HG02884 (cell line): Measurements from ENCODE around the gene SNAPC2.
A peak's percentile ranks its signal among the peaks of the same experiment; 100 is the strongest.
"Not testable (repeated sequence)": the region's sequence is repeated elsewhere in the genome, so short reads cannot be mapped to it uniquely, and the experiment has no call there.

Source experiments
- ATAC-seq: cut with Tn5 transposase; IDR thresholded peaks from one replicate; pipeline ENCODE4 v1.9.1; 2021; ENCODE audit warnings: mild to moderate bottlenecking, moderate library complexity; ENCODE audit not compliant: unreplicated experiment

SNAPC2 gene

DNA sequence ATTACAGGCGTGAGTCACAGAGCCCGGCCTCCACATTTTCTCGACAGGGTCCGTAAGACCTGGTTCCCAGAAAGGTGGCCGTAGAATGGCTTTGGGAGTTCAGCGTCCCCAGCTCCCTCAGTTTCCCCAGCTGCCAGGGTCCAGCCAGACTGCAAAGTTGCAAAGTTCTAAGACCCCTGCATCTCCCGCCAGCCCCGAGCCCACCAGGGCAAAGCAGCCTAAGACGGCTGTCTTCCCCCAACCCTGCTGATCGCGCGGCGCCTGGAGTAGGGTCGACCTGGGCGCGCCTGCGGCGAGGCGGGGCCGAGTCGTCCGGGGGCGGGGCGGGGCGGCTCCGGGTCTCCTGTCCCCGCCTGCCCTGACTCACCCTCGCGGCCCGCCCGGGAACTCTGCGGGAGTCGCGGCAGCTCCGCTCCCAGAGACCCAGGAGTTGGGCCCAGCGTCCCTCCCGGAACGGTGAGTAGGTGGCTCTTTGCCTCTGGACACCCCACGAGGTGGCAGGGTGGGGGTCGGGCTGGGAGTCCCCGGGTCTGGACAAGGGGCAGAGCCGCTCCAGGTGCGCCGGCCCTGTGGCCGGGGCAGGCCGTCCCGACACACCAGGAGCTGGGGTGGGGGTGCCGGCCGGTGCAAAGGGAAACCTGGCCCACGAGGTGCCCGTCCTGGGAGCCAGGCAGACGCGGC is 31.9 kb upstream of the SNAPC2 start, which contains the start of gene LRRC8E:
TSS of gene LRRC8E (plus strand) at position 366 of the 681 bp plus-strand sequence. CDS start 7,094 bp downstream, outside the sequence.
- ATAC-seq, result no peak

- ATAC-seq, result no peak
Observed at GRCh38 chr19:7888826-7889217, 31.3 kb upstream of the SNAPC2 start.

- ATAC-seq, result not testable (repeated sequence)
Observed at GRCh38 chr19:7893362-7894101, 26.6 kb upstream of the SNAPC2 start.

DNA sequence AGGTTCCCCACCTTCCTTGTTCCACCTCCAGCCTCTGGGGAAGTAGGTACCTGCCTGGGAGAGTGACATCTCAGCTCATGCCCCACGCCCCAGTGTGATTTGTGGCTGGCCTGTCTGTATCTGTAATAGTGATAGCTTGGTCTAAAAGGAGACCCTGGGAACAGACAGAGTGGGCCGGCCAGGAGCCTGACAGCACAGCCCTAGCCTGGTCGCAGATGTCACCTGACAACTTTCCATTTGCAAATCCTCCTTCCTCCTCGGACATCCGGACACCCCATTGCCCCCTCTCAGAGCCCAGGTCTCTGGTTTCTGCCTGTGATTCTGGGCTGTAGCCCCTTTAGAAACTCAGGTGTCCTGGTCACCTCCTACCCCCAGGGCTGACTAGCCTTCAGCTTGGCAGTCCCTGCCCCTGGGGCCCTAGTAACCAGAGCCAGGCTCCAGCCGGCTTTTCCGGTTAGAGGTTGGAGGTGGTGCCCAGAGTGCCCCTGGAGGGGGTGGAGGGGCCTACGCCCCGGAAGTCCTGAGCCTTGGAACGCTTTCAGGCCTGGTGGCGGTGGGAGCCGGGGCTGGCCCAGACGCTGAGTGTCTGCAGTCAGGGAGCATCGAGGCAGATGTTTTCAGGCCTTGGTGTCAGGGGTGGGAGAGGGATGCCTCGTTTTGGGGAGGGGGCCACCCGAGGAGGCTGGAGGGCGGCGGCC is 25.4 kb upstream of the SNAPC2 start:
- no peak for ATAC-seq

- no peak for ATAC-seq
Observed at GRCh38 chr19:7895565-7895964, 24.6 kb upstream of the SNAPC2 start.

GRCh38 chr19:7897292-7897691 is 22.8 kb upstream of the SNAPC2 start:
- no peak for ATAC-seq

GRCh38 chr19:7898967-7899366 is 21.2 kb upstream of the SNAPC2 start:
- no peak for ATAC-seq

DNA sequence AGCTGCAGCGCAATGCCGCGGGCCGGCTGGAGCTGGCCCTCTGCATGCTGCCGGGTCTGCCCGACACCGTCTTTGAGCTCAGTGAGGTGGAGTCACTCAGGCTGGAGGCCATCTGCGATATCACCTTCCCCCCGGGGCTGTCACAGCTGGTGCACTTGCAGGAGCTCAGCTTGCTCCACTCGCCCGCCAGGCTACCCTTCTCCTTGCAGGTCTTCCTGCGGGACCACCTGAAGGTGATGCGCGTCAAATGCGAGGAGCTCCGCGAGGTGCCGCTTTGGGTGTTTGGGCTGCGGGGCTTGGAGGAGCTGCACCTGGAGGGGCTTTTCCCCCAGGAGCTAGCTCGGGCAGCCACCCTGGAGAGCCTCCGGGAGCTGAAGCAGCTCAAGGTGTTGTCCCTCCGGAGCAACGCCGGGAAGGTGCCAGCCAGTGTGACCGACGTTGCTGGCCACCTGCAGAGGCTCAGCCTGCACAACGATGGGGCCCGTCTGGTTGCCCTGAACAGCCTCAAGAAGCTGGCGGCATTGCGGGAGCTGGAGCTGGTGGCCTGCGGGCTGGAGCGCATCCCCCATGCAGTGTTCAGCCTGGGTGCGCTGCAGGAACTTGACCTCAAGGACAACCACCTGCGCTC is 20.3 kb upstream of the SNAPC2 start:
- ATAC-seq, result no peak

DNA sequence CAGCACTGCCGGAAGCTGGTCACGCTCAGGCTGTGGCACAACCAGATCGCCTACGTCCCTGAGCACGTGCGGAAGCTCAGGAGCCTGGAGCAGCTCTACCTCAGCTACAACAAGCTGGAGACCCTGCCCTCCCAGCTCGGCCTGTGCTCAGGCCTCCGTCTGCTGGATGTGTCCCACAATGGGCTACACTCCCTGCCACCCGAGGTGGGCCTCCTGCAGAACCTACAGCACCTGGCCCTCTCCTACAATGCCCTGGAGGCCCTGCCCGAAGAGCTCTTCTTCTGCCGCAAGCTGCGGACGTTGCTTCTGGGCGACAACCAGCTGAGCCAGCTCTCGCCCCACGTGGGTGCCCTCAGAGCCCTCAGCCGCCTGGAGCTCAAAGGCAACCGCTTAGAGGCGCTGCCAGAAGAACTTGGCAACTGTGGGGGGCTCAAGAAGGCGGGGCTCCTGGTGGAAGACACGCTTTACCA is 19.7 kb upstream of the SNAPC2 start:
- ATAC-seq, result no peak

DNA sequence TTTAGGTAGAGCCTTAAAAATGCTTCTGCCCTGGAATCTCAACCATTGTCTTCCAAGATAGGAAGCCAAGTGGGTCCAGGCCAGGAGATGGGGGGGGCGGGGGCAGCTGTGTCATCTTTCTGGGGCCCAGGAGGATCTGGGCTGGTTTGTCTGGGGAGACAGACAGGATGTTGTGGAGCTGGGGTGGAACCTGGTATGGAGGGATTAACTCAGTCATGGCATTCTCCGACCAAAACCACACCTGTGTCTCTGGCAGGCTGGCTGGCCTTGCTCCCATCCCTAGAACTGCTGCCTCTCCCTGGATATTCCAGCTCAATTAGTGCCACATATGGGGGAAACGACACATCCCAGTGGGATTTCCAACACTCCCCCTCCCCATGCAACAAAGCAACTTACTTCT is 19.2 kb upstream of the SNAPC2 start:
- no peak for ATAC-seq

DNA sequence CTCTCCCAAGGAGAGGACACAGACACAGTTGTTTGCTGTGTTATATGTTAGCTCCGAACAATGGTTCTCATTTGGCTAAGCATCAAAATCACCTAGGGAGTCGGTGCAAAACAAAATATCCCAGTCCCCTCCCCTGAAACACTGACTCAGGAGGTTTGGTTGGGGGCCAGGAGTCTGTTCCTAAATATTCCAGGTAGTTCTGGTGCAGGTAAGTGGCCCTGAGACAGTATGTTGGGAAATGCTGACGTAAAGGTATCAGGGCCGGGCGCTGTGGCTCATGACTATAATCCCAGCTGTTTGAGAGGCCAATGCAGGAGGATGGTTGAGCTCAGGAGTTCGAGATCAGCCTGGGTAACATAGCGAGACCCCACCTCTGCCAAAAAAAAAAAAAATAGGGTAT is 18.8 kb upstream of the SNAPC2 start:
- no peak for ATAC-seq

GRCh38 chr19:7902796-7903243 is 17.3 kb upstream of the SNAPC2 start:
- no peak for ATAC-seq

DNA sequence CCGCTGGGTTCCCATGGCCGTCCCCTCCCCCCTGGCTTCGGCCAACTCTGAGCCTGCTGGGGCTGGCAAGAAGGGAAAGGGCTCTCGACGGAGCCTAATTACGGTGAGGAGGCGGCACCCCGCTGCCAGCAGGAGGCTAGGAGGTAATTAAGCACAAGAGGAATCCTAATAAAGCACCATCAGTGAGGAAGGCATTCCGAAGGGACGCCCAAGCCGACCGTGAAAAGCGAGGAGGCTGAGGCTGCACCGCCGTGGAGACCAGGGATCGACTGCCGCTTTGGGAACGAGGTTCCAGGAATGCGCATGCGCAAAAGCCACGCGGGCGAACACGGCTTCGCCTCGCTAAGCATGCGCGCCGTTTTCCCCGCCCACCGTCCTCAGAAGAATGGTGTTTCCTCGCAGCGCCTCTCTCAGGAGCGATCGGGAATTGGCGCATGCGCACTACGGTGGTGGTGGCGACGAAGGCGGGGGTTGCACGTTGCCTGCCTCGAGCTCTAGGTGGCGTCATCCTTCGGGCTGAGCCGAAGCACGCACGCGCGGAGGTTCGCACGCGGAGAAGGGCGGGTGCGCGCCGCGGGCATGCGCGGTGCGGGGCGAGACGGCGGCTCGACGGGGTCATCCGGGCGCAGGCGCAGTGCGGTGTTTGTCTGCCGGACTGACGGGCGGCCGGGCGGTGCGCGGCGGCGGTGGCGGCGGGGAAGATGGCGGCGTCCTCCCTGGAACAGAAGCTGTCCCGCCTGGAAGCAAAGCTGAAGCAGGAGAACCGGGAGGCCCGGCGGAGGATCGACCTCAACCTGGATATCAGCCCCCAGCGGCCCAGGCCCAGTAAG is 16.7 kb upstream of the SNAPC2 start, which contains the start of gene MAP2K7:
TSS of gene MAP2K7 (plus strand) at position 634 of the 830 bp plus-strand sequence. CDS start at position 702, 68 bp downstream.
- peak; percentile 79 for ATAC-seq

DNA sequence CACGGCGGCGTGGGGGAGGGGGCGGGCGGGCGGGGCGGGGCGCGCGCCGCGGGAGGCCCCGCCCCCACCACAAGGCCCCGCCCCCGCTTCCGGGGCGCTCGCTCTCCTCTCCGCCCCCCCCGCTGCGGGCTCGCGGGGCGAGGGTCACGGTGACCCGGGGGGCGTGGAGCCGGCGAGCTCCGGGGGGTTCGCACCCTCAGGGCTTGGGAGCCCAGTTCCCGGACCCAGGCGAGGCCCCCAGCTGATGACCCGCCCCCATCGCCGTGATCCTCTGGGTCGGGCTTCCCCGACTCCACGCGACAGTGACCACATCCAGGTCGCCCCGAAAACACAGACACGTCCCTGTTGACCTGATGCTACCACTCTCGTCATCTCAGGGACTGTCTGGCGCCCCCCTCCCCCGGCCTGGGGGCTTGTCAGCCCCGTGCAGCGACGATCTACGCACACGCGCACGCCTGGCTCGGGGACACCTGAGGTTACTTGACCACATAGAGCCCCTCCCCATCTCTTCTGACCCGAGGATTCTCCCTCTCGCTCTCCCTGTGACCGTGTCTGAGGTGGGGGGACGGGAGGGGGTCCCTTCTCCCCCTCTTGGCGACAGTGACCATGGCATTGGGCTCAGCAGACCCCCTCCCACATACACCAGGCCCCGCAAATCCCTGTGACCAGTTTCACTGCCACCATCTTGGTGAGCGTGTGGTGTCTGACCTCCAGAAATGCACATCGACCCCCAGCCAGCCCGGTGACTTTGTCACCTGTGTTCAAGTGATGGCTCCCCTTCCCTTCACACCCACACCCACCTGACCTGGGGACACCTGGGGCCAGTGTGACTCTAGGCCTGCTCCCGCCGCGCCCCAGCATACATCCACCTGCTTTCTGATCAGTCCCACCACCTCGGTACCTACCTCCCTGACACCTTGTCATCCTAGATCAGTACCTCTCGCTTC is 15.8 kb upstream of the SNAPC2 start:
- ATAC-seq, result peak; percentile 9

DNA sequence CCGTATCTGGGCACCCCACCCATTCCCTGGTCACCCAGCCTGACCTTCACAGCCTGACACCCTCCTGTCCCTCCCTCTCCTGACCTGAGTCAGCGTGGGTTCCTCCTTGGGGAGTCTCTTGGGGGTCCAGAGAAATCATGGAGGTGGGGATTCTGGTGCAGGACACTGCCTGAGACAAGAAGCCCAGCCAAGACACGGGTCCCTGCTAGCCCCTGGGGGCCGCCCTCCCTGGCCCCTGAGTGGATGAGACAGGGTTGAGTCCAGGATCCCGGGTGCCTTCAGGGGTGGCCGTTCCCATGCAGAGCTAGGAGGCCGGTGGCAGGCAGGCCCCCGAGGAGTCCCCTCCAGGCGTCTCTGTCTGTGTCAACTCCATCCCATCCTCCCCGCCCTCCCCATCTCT is 14.9 kb upstream of the SNAPC2 start:
- no peak for ATAC-seq

DNA sequence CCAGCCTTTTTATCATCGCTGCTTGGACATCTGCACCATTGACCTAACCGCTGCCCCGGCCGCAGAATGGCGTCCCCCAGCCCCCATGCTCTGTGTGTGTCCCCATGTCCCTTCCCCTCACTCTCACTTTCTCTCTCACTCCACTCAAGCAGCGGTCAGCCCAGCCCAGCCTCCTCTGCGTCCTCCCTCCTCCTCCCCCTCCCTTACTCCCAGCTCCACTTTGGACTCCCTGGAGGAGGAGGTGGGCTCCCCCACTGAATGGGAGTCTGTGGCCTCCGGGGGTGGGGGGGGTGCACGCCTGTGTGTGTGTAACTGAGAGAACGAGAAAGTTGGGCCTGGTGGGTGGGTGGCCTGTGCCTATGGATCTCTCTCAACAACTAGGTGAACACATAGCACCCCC is 14.3 kb upstream of the SNAPC2 start:
- no peak for ATAC-seq

- no peak for ATAC-seq
Observed at GRCh38 chr19:7907122-7907521, 13.0 kb upstream of the SNAPC2 start.

DNA sequence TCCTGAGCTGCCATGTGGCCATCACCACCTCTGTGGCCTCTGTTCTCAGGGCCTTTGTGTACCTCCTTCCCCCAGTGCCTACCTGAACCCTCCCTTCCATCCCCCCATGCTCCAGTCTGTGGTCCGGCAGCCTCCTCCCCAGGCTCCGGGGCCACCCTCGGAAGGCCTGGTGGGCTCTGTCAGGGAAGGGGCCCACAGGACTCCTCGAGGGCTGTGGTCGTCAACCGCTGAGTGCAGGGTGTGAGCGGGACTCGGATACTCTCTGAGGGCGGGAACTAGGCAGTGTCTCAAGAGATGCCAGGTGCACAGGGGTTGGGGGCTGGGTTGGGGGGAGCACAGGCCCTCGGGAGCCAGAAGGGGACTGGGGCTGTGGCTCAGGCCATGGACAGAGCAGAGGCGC is 12.6 kb upstream of the SNAPC2 start:
- no peak for ATAC-seq

- ATAC-seq, result no peak
Observed at GRCh38 chr19:7908078-7908699, 11.9 kb upstream of the SNAPC2 start.
